Measurements from ENCODE around the gene S100G. TPM values are rescaled to one million over a fixed set of nuclear protein-coding genes. Genes with fewer than 3 reads are reported as not detected.
"Not testable (repeated sequence)": the region's sequence is repeated elsewhere in the genome, so short reads cannot be mapped to it uniquely, and the experiment has no call there.

The S100G gene
- total and polyA plus RNA-seq, 2 of the 4 experiments (the other 2 are of a cell fraction), result not detected

DNA sequence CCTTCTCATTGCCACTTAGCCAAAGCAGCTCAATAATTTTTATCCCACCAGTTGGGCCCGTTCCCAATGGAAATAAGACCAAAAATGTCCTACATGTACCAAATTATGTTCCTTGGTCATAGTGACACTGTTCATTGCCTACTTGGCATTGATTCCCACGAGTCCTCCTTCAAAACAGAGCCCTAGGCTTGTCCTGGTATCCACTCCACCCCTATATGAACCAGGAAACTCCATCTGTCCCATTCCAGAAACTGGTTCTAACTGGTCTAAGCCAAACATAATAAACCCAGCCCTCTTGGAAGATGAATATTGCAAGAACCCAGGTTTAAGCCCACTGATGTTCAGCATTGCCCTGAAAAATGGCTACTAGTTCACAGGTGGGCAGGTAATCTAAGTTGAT lies 30.9 kb upstream of the S100G start:
- Histone ChIP-seq H2BK5ac (ENCODE audit: low read depth, low read length, poor library complexity, severe bottlenecking) (no peak overlapping the region), H2AK5ac (ENCODE audit: low read depth, low read length) (no peak overlapping the region), H2BK20ac (ENCODE audit: low read depth, low read length) (no peak overlapping the region), H3K4me1 (ENCODE audit: control insufficient read depth, insufficient read depth, low read length) (no peaks in the 10 kb centered on the region), H3K4ac (ENCODE audit: low read depth, low read length) (no peak overlapping the region), H2AK9ac (replicated peaks; ENCODE audit: low read depth, low read length, poor library complexity) (no peak overlapping the region), H4K5ac (ENCODE audit: low read depth, low read length) (no peak overlapping the region), H3K79me1 (ENCODE audit: low read depth in 1 of 2, low read length in 2 of 2) (no peaks in the 10 kb centered on the region), H3K36me3 (ENCODE audit: control insufficient read depth, insufficient read depth, low read length) (peaks cover 6% of the 10 kb centered on the region; the same call in 1 of the 2 replicates), H3K56ac (ENCODE audit: extremely low read depth, insufficient read depth, low read length) (no peak overlapping the region), H3K4me3 (ENCODE audit: insufficient read depth, low read depth, low read length) (no peak overlapping the region), H3K27me3 (ENCODE audit: control insufficient read depth, insufficient read depth, low read length) (no peaks in the 10 kb centered on the region; the same call in 1 of the 2 replicates), H3K9ac (ENCODE audit: low read depth, low read length) (no peak overlapping the region), H3K9me3 (ENCODE audit: control insufficient read depth, insufficient read depth, low read length) (no peaks in the 10 kb centered on the region), H3K27ac (ENCODE audit: insufficient read depth, low read length) (no peak overlapping the region), H3K14ac (replicated peaks; ENCODE audit: low read depth, low read length) (no peak overlapping the region), H4K91ac (ENCODE audit: insufficient read depth, low read depth, low read length) (no peak overlapping the region), H3K9me1 (ENCODE audit: insufficient read depth, low read length) (no peaks in the 10 kb centered on the region; the same call in 1 of the 2 replicates), H4K20me1 (ENCODE audit: insufficient read depth, low read length) (no peaks in the 10 kb centered on the region), H3K23ac (ENCODE audit: low read depth, low read length) (no peak overlapping the region), H2AFZ (replicated peaks; ENCODE audit: low read length, poor library complexity) (no peak overlapping the region), H3K18ac (ENCODE audit: low read depth, low read length) (no peak overlapping the region), H4K8ac (ENCODE audit: low read depth in 2 of 2, low read length in 2 of 2) (no peak overlapping the region), H3K4me2 (ENCODE audit: low read depth, low read length) (no peak overlapping the region), H2BK120ac (ENCODE audit: low read depth, low read length) (no peak overlapping the region), H2BK15ac (ENCODE audit: low read depth, low read length) (no peak overlapping the region)
- DNase-seq (no peak), ATAC-seq (ENCODE audit: low read depth) (no peak)
- 52% methylated on average over 2 of the region's 2 CpGs; no CpG with 5 or more reads in 1 of the 2 experiments for WGBS, 2 experiments (ENCODE audit: extremely low coverage in 2 of 2, insufficient read length in 1 of 2)
- dilution Hi-C loops (cut with HindIII; ENCODE audit: low sequenced_read_pairs, unreplicated experiment) (no loop called here), in situ Hi-C loops (cut with MboI; ENCODE audit: low sequenced_read_pairs) (no loop called here), intact Hi-C loops (cut with micrococcal nuclease) (no loop called here)
- POLR2A ChIA-PET (ENCODE audit: unreplicated experiment), result no interaction called here
- CTCF ChIA-PET, result no interaction called here
- no TSS peak for BruUV-seq (replicated peaks)
- TF ChIP-seq RCOR1 (IDR thresholded peaks at IDR 0.05; ENCODE audit: insufficient replicate concordance, low read length) (no peak), SMC3 (IDR thresholded peaks at IDR 0.05; ENCODE audit: low read depth, low read length) (no peak), CEBPB (IDR thresholded peaks at IDR 0.05; ENCODE audit: low read depth, low read length) (no peak), BHLHE40 (IDR thresholded peaks at IDR 0.05; ENCODE audit: low read depth, low read length) (no peak), MAZ (IDR thresholded peaks at IDR 0.05; ENCODE audit: borderline replicate concordance, low read depth, low read length) (no peak), RAD21 (IDR thresholded peaks at IDR 0.05; ENCODE audit: low read length) (no peak)

DNA sequence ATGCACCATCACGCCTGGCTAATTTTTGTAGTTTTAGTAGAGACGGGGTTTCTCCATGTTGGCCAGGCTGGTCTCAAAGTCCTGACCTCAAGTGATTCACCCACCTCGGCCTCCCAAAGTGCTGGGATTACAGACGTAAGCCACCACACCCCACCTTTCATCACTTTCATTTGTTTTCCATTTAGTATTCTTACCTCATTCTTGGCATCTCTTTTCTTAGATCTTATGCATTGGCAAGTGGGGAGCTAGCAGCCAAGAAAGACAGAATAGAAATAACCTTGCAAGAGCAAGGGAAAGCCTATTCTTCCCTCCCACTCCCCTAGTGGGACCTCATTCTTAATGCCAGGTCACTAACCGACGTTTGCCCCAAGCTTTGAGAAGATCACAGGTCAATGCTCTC lies 21.4 kb upstream of the S100G start:
- in situ Hi-C loops (cut with MboI; ENCODE audit: low sequenced_read_pairs); H3K36me3 ChIP-seq (ENCODE audit: control insufficient read depth, insufficient read depth, low read length); H2BK120ac ChIP-seq (ENCODE audit: low read depth, low read length); H2AK5ac ChIP-seq (ENCODE audit: low read depth, low read length); H3K9ac ChIP-seq (ENCODE audit: low read depth, low read length); H2BK20ac ChIP-seq (ENCODE audit: low read depth, low read length); H3K23ac ChIP-seq (ENCODE audit: low read depth, low read length); H3K14ac ChIP-seq (replicated peaks; ENCODE audit: low read depth, low read length); intact Hi-C loops (cut with micrococcal nuclease); dilution Hi-C loops (cut with HindIII; ENCODE audit: low sequenced_read_pairs, unreplicated experiment); H3K79me1 ChIP-seq (ENCODE audit: low read depth in 1 of 2, low read length in 2 of 2); H4K8ac ChIP-seq (ENCODE audit: low read depth in 2 of 2, low read length in 2 of 2); DNase-seq; H2BK15ac ChIP-seq (ENCODE audit: low read depth, low read length); BruUV-seq (replicated peaks); H3K27me3 ChIP-seq (ENCODE audit: control insufficient read depth, insufficient read depth, low read length); H3K4me1 ChIP-seq (ENCODE audit: control insufficient read depth, insufficient read depth, low read length); H3K4me3 ChIP-seq (ENCODE audit: insufficient read depth, low read depth, low read length); POLR2A ChIA-PET (ENCODE audit: unreplicated experiment); H2BK5ac ChIP-seq (ENCODE audit: low read depth, low read length, poor library complexity, severe bottlenecking); ATAC-seq (ENCODE audit: low read depth); H3K18ac ChIP-seq (ENCODE audit: low read depth, low read length); CTCF ChIA-PET; H4K20me1 ChIP-seq (ENCODE audit: insufficient read depth, low read length); H4K91ac ChIP-seq (ENCODE audit: insufficient read depth, low read depth, low read length); H2AK9ac ChIP-seq (replicated peaks; ENCODE audit: low read depth, low read length, poor library complexity); H2AFZ ChIP-seq (replicated peaks; ENCODE audit: low read length, poor library complexity); H3K4ac ChIP-seq (ENCODE audit: low read depth, low read length); H3K56ac ChIP-seq (ENCODE audit: extremely low read depth, insufficient read depth, low read length); H3K9me3 ChIP-seq (ENCODE audit: control insufficient read depth, insufficient read depth, low read length); H4K5ac ChIP-seq (ENCODE audit: low read depth, low read length); H3K27ac ChIP-seq (ENCODE audit: insufficient read depth, low read length); H3K4me2 ChIP-seq (ENCODE audit: low read depth, low read length); H3K9me1 ChIP-seq (ENCODE audit: insufficient read depth, low read length): not testable (repeated sequence)
- 39% methylated on average over 2 of the region's 6 CpGs; no CpG with 5 or more reads in 1 of the 2 experiments for WGBS, 2 experiments (ENCODE audit: extremely low coverage in 2 of 2, insufficient read length in 1 of 2)
